ENCODE data around the gene CACNA1I. TPM values are rescaled to one million over a fixed set of nuclear protein-coding genes. Genes with fewer than 3 reads are reported as not detected.

The CACNA1I gene
- total RNA-seq, 1 experiment from 2014 or later = 0.15 TPM

- ChIA-PET CTCF (no interaction called here), POLR2A (no interaction called here), RAD21 (ENCODE audit: low non-redundant PET in 1 of 2, low total read pairs in 2 of 2, uncharacterized antibody in 2 of 2, unreplicated experiment in 2 of 2) (no interaction called here)
- TF ChIP-seq, protein P1, sequence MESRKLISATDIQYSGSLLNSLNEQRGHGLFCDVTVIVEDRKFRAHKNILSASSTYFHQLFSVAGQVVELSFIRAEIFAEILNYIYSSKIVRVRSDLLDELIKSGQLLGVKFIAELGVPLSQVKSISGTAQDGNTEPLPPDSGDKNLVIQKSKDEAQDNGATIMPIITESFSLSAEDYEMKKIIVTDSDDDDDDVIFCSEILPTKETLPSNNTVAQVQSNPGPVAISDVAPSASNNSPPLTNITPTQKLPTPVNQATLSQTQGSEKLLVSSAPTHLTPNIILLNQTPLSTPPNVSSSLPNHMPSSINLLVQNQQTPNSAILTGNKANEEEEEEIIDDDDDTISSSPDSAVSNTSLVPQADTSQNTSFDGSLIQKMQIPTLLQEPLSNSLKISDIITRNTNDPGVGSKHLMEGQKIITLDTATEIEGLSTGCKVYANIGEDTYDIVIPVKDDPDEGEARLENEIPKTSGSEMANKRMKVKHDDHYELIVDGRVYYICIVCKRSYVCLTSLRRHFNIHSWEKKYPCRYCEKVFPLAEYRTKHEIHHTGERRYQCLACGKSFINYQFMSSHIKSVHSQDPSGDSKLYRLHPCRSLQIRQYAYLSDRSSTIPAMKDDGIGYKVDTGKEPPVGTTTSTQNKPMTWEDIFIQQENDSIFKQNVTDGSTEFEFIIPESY (IDR thresholded peaks at IDR 0.05; ENCODE audit: extremely low read depth, insufficient replicate concordance, low read length) = no peak
- TF ChIP-seq EGR1 (IDR thresholded peaks at IDR 0.05; ENCODE audit: low read depth) (no peak), POLR2A (IDR thresholded peaks at IDR 0.05; ENCODE audit: borderline replicate concordance, extremely low read depth, insufficient read depth, insufficient read length) (no peak), SP1 (IDR thresholded peaks at IDR 0.05; ENCODE audit: low read depth) (no peak), ELF1 (IDR thresholded peaks at IDR 0.05; ENCODE audit: borderline replicate concordance, low read depth) (no peak)
- no peak overlapping the region for H3K27ac ChIP-seq (ENCODE audit: low read depth, low read length)
- no peaks in the 10 kb centered on the region for H3K79me2 ChIP-seq (ENCODE audit: insufficient read depth, low read length)
- no peak overlapping the region for H3K4me3 ChIP-seq (replicated peaks in 1 of 2; ENCODE audit: low read depth in 1 of 2, low read length in 2 of 2)
- no peaks in the 10 kb centered on the region for H3K9me3 ChIP-seq (ENCODE audit: control insufficient read depth in 1 of 2, insufficient read depth in 1 of 2, low read depth in 1 of 2, low read length in 2 of 2)
- H2AFZ ChIP-seq (ENCODE audit: low read depth, low read length, poor library complexity, severe bottlenecking) = no peak overlapping the region
- DNase-seq (ENCODE audit: low read depth, low spot score) (no peak), ATAC-seq (no peak)
- H3K36me3 ChIP-seq (ENCODE audit: control insufficient read depth in 1 of 2, insufficient read depth in 2 of 2, low read length in 2 of 2) = no peaks in the 10 kb centered on the region
- no peaks in the 10 kb centered on the region for H4K20me1 ChIP-seq (ENCODE audit: insufficient read depth)
- H3K9me2 ChIP-seq (ENCODE audit: insufficient read depth) = no peaks in the 10 kb centered on the region
- intact Hi-C loops (cut with micrococcal nuclease) = no loop called here
- peaks cover 13% of the 10 kb centered on the region for H3K27me3 ChIP-seq (ENCODE audit: insufficient read depth, low read length)
- BruUV-seq (replicated peaks) = no TSS peak
- no peaks in the 10 kb centered on the region for H3K4me1 ChIP-seq (ENCODE audit: control insufficient read depth in 1 of 2, insufficient read depth in 2 of 2, low read length in 2 of 2)
- H3K4me2 ChIP-seq (ENCODE audit: low read length) = no peak overlapping the region
- no peak overlapping the region for H3K9ac ChIP-seq (ENCODE audit: low read length)
Observed at GRCh38 chr22:39714321-39714720, 143.8 kb downstream of the CACNA1I start.

GRCh38 chr22:39715778-39716495 is 145.4 kb downstream of the CACNA1I start:
- Histone ChIP-seq H3K9ac (ENCODE audit: low read length) (no peak overlapping the region), H4K20me1 (ENCODE audit: insufficient read depth) (no peaks in the 10 kb centered on the region), H3K4me3 (replicated peaks in 1 of 2; ENCODE audit: low read depth in 1 of 2, low read length in 2 of 2) (no peak overlapping the region), H3K9me2 (ENCODE audit: insufficient read depth) (no peaks in the 10 kb centered on the region), H3K36me3 (ENCODE audit: control insufficient read depth in 1 of 2, insufficient read depth in 2 of 2, low read length in 2 of 2) (no peaks in the 10 kb centered on the region), H3K27me3 (ENCODE audit: insufficient read depth, low read length) (peaks cover 2% of the 10 kb centered on the region; the same call in 1 of the 2 replicates), H3K9me3 (ENCODE audit: control insufficient read depth in 1 of 2, insufficient read depth in 1 of 2, low read depth in 1 of 2, low read length in 2 of 2) (no peaks in the 10 kb centered on the region), H3K4me1 (ENCODE audit: control insufficient read depth in 1 of 2, insufficient read depth in 2 of 2, low read length in 2 of 2) (no peaks in the 10 kb centered on the region), H3K4me2 (ENCODE audit: low read length) (no peak overlapping the region), H2AFZ (ENCODE audit: low read depth, low read length, poor library complexity, severe bottlenecking) (no peak overlapping the region), H3K27ac (ENCODE audit: low read depth, low read length) (no peak overlapping the region), H3K79me2 (ENCODE audit: insufficient read depth, low read length) (no peaks in the 10 kb centered on the region)
- ChIA-PET CTCF (no interaction called here), POLR2A (no interaction called here), RAD21 (ENCODE audit: low non-redundant PET in 1 of 2, low total read pairs in 2 of 2, uncharacterized antibody in 2 of 2, unreplicated experiment in 2 of 2) (no interaction called here)
- ATAC-seq (no peak), DNase-seq (ENCODE audit: low read depth, low spot score) (no peak)
- BruUV-seq (replicated peaks) = no TSS peak
- intact Hi-C loops (cut with micrococcal nuclease) = no loop called here
- TF ChIP-seq ZFX (IDR thresholded peaks at IDR 0.05) = no peak
- no peak for TF ChIP-seq EZH2phosphoT487 (IDR thresholded peaks at IDR 0.05; ENCODE audit: borderline replicate concordance)
- TF ChIP-seq, protein P2, sequence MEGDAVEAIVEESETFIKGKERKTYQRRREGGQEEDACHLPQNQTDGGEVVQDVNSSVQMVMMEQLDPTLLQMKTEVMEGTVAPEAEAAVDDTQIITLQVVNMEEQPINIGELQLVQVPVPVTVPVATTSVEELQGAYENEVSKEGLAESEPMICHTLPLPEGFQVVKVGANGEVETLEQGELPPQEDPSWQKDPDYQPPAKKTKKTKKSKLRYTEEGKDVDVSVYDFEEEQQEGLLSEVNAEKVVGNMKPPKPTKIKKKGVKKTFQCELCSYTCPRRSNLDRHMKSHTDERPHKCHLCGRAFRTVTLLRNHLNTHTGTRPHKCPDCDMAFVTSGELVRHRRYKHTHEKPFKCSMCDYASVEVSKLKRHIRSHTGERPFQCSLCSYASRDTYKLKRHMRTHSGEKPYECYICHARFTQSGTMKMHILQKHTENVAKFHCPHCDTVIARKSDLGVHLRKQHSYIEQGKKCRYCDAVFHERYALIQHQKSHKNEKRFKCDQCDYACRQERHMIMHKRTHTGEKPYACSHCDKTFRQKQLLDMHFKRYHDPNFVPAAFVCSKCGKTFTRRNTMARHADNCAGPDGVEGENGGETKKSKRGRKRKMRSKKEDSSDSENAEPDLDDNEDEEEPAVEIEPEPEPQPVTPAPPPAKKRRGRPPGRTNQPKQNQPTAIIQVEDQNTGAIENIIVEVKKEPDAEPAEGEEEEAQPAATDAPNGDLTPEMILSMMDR (IDR thresholded peaks at IDR 0.05 in 2 of 3, conservative IDR thresholded peaks at IDR 0.05 in 1 of 3; ENCODE audit: borderline replicate concordance in 1 of 3, insufficient read depth in 1 of 3, low read depth in 2 of 3, low read length in 2 of 3) = no peak
- no peak for TF ChIP-seq ZNF274 (IDR thresholded peaks at IDR 0.05; ENCODE audit: low read depth, low read length)
- no peak for TF ChIP-seq POLR2A (IDR thresholded peaks at IDR 0.05; ENCODE audit: borderline replicate concordance, extremely low read depth, insufficient read depth, insufficient read length)
- TF ChIP-seq FOSL1 (IDR thresholded peaks at IDR 0.05; ENCODE audit: low read depth) = no peak
- TF ChIP-seq, protein P3, sequence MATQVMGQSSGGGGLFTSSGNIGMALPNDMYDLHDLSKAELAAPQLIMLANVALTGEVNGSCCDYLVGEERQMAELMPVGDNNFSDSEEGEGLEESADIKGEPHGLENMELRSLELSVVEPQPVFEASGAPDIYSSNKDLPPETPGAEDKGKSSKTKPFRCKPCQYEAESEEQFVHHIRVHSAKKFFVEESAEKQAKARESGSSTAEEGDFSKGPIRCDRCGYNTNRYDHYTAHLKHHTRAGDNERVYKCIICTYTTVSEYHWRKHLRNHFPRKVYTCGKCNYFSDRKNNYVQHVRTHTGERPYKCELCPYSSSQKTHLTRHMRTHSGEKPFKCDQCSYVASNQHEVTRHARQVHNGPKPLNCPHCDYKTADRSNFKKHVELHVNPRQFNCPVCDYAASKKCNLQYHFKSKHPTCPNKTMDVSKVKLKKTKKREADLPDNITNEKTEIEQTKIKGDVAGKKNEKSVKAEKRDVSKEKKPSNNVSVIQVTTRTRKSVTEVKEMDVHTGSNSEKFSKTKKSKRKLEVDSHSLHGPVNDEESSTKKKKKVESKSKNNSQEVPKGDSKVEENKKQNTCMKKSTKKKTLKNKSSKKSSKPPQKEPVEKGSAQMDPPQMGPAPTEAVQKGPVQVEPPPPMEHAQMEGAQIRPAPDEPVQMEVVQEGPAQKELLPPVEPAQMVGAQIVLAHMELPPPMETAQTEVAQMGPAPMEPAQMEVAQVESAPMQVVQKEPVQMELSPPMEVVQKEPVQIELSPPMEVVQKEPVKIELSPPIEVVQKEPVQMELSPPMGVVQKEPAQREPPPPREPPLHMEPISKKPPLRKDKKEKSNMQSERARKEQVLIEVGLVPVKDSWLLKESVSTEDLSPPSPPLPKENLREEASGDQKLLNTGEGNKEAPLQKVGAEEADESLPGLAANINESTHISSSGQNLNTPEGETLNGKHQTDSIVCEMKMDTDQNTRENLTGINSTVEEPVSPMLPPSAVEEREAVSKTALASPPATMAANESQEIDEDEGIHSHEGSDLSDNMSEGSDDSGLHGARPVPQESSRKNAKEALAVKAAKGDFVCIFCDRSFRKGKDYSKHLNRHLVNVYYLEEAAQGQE (IDR thresholded peaks at IDR 0.05; ENCODE audit: low read depth) = no peak
- no peak for TF ChIP-seq SIN3A (IDR thresholded peaks at IDR 0.05; ENCODE audit: low read depth)
